Gastrocnemius medialis (tissue), 4 donors: ENCODE measurements around the gene SAMHD1. TPM values are rescaled to one million over a fixed set of nuclear protein-coding genes. Genes with fewer than 3 reads are reported as not detected.

ENCODE experiments used
- ATAC-seq, 2 donors: fragments of 150-250 bp; one replicate each; pipeline ENCODE4 v1.9.1; 2016
- DNase-seq, 2 donors: peaks; one replicate each; pipeline ENCODE4 v3.0.0-alpha.2; 2019
- H3K27ac ChIP-seq, 4 donors: fragments of 200-600 bp; sonication (generic); 1 replicate in 1 of 4; 2 replicates in 3 of 4; pipeline ENCODE4 v1.5.1; 2016 to 2018; ENCODE audit warnings: mild to moderate bottlenecking in 2 of 4, moderate library complexity in 1 of 4
- H3K27me3 ChIP-seq, 3 donors: fragments of 200-600 bp; sonication (generic) in 2 of 3; 1 replicate in 1 of 3; 2 replicates in 2 of 3; pipeline versions ENCODE4 v1.5.1 to v1.6.0; 2016 to 2019; ENCODE audit warnings: mild to moderate bottlenecking in 1 of 3, moderate library complexity in 1 of 3
- H3K36me3 ChIP-seq, 2 donors: fragments of 200-600 bp; sonication (generic) in 1 of 2; one replicate each; pipeline ENCODE4 v1.5.1; 2017 to 2018
- H3K4me1 ChIP-seq, 2 donors: fragments of 200-600 bp; sonication (generic) in 1 of 2; one replicate each; pipeline ENCODE4 v1.5.1; 2016 to 2017; ENCODE audit warnings: mild to moderate bottlenecking in 2 of 2
- H3K4me3 ChIP-seq, 4 donors: fragments of 200-600 bp; sonication (generic) in 3 of 4; 1 replicate in 1 of 4; 2 replicates in 3 of 4; pipeline ENCODE4 v1.5.1; 2016 to 2019; ENCODE audit warnings: mild to moderate bottlenecking in 2 of 4
- H3K9me3 ChIP-seq, 3 donors: fragments of 200-600 bp; sonication (generic) in 2 of 3; 1 replicate in 1 of 3; 2 replicates in 2 of 3; pipeline ENCODE4 v1.5.1; 2016 to 2019
- CTCF ChIP-seq, 5 experiments: fragments of 450-650 bp in 3 of 5; fragments of 200-600 bp in 2 of 5; sonication (generic) in 2 of 5; IDR thresholded peaks in 4 of 5; conservative IDR thresholded peaks in 1 of 5; 1 replicate in 4 of 5; 2 replicates in 1 of 5; pipeline ENCODE4 v1.5.1; 2016 to 2019; ENCODE audit warnings: antibody characterized with exemption in 5 of 5, mild to moderate bottlenecking in 3 of 5, moderate library complexity in 3 of 5
- POLR2A ChIP-seq, 2 donors: fragments of 450-650 bp; IDR thresholded peaks; one replicate each; pipeline ENCODE4 v1.6.1; 2017; ENCODE audit warnings: antibody characterized with exemption in 2 of 2, mild to moderate bottlenecking in 2 of 2, moderate library complexity in 2 of 2
- in situ Hi-C, 4 donors: fragments of 200-750 bp; cut with MboI; loops; one replicate each; pipeline versions ENCODE4 v1.15.0 to v1.8.0; 2017; ENCODE audit warnings: low sequenced_read_pairs in 4 of 4
- intact Hi-C: fragments of 100-400 bp; cut with DNase I; formaldehyde crosslinking; loops from one replicate; pipeline ENCODE4 v1.15.1; 2023; ENCODE audit warnings: low total_unique reads
- total RNA-seq, 4 donors: library from RNA; depleted of rRNA; stranded (reverse); fragments of >200 nt; gene quantifications; one replicate each; pipeline versions ENCODE4 v1.1.0 to v1.2.3, GENCODE V29; 2016

The SAMHD1 gene
- total RNA-seq, 4 donors from 2014 or later: 37.5 to 84.1 (median 69.4) TPM

DNA sequence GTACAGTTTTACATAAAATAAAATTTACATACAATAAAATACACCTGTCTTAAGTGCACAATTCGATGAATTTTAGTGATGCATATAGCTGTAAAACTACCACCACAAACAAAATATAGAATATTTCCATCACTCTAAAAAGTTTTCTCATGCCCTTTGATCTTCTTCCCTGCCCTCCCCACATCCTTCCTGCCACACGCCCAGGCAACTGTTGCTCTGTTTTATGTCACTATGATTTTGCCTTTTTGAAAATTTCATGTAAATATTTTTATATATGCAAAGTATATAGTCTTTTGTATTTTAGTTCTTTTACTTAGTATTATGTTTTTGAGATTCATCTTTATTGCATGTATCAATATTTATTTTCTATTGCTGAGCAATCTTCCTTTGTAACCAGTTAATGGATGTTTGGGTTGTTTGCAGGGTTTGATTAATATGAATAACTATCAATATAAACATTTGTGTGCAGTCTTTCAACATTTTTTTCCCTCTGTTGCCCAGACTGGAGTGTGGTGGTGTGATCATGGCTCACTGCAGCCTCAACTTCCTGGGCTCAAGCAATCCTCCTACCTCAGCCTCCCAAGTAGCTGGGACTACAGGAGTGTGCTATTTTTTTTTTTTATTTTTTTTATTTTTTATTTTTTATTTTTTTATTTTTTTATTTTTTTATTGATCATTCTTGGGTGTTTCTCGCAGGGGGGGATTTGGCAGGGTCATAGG is 23.8 kb upstream of the SAMHD1 start:
- H3K27ac ChIP-seq: no peak overlapping the region
- no peak for ATAC-seq

GRCh38 chr20:36974660-36975059 is 23.2 kb upstream of the SAMHD1 start:
- in situ Hi-C loops (no loop called here), intact Hi-C loops (no loop called here)
- no peak overlapping the region for H3K4me3 ChIP-seq
- H3K4me1 ChIP-seq: no peaks in the 10 kb centered on the region
- H3K27ac ChIP-seq: no peak overlapping the region
- H3K9me3 ChIP-seq: no peaks in the 10 kb centered on the region
- DNase-seq (no peak), ATAC-seq (no peak)
- TF ChIP-seq POLR2A (IDR thresholded peaks at IDR 0.05) (no peak), CTCF (IDR thresholded peaks at IDR 0.05 in 4 of 5, conservative IDR thresholded peaks at IDR 0.05 in 1 of 5) (no peak)
- no peaks in the 10 kb centered on the region for H3K27me3 ChIP-seq
- H3K36me3 ChIP-seq: no peaks in the 10 kb centered on the region

More for the DNA sequence above, 23.8 kb upstream of the SAMHD1 start:
- in situ Hi-C loops (no loop called here), intact Hi-C loops (no loop called here)
- Histone ChIP-seq H3K9me3 (no peaks in the 10 kb centered on the region), H3K36me3 (no peaks in the 10 kb centered on the region), H3K4me1 (no peaks in the 10 kb centered on the region), H3K4me3 (no peak overlapping the region), H3K27me3 (no peaks in the 10 kb centered on the region)
- TF ChIP-seq POLR2A (IDR thresholded peaks at IDR 0.05) (no peak), CTCF (IDR thresholded peaks at IDR 0.05 in 4 of 5, conservative IDR thresholded peaks at IDR 0.05 in 1 of 5) (no peak)
- DNase-seq: no peak

DNA sequence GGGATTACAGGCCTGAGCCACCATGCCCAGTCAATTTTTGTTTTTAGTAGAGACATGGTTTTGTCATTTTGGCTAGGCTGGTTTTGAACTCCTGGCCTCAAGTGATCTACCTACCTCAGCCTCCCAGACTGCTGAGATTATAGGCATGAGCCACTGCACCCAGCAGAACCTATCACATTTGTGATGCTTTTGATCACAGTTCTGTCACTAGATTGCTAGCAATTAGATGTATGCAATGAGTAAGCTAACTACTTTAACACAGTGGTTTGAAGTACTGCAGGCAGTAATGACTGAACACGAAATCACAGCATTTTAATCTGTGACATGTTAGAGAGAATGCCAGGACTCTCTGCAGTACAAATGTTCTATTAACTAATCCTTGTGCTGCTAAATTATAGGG is 19.6 kb upstream of the SAMHD1 start:
- intact Hi-C loops: no loop called here
- Histone ChIP-seq H3K27ac (no peak overlapping the region), H3K9me3 (no peaks in the 10 kb centered on the region), H3K27me3 (no peaks in the 10 kb centered on the region), H3K36me3 (no peaks in the 10 kb centered on the region), H3K4me3 (no peak overlapping the region), H3K4me1 (no peaks in the 10 kb centered on the region)
- ATAC-seq (no peak), DNase-seq (no peak)
- TF ChIP-seq CTCF (IDR thresholded peaks at IDR 0.05 in 4 of 5, conservative IDR thresholded peaks at IDR 0.05 in 1 of 5) (no peak), POLR2A (IDR thresholded peaks at IDR 0.05) (no peak)
- in situ Hi-C loops: no loop called here

GRCh38 chr20:36969478-36970186 is 18.1 kb upstream of the SAMHD1 start:
- no peaks in the 10 kb centered on the region for H3K9me3 ChIP-seq
- no peaks in the 10 kb centered on the region for H3K27me3 ChIP-seq
- no peak for DNase-seq
- no peak for ATAC-seq
- H3K27ac ChIP-seq: no peak overlapping the region
- in situ Hi-C loops (no loop called here), intact Hi-C loops (no loop called here)
- no peaks in the 10 kb centered on the region for H3K4me1 ChIP-seq
- H3K36me3 ChIP-seq: no peaks in the 10 kb centered on the region
- no peak overlapping the region for H3K4me3 ChIP-seq
- no peak for TF ChIP-seq CTCF (IDR thresholded peaks at IDR 0.05 in 4 of 5, conservative IDR thresholded peaks at IDR 0.05 in 1 of 5)
- no peak for TF ChIP-seq POLR2A (IDR thresholded peaks at IDR 0.05)
